ENCODE results near the gene RNF126. TPM values are rescaled to one million over a fixed set of nuclear protein-coding genes. Genes with fewer than 3 reads are reported as not detected.

Gene RNF126
- total and polyA plus RNA-seq, 2 experiments from 2014 or later, result 95.7 to 112 TPM

DNA sequence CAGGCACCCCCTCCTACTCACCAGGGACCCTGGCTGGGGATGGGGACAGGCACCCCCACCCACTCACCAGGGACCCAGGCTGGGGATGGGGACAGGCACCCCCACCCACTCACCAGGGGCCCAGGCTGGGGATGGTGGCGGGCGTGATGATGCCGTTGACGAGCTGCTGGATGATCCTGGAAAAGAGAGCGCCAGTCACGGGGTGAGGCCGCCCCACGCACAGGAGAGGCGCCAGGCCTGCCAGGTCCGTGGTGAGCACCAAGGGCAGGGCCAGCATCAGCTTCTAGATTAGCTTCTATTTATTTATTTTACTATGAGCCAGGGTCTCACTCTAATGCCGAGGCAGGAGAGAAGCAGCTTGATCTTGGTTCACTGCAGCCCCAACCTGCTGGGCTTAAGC is 12.9 kb downstream of the RNF126 start (continued):
- TF ChIP-seq, protein P1, sequence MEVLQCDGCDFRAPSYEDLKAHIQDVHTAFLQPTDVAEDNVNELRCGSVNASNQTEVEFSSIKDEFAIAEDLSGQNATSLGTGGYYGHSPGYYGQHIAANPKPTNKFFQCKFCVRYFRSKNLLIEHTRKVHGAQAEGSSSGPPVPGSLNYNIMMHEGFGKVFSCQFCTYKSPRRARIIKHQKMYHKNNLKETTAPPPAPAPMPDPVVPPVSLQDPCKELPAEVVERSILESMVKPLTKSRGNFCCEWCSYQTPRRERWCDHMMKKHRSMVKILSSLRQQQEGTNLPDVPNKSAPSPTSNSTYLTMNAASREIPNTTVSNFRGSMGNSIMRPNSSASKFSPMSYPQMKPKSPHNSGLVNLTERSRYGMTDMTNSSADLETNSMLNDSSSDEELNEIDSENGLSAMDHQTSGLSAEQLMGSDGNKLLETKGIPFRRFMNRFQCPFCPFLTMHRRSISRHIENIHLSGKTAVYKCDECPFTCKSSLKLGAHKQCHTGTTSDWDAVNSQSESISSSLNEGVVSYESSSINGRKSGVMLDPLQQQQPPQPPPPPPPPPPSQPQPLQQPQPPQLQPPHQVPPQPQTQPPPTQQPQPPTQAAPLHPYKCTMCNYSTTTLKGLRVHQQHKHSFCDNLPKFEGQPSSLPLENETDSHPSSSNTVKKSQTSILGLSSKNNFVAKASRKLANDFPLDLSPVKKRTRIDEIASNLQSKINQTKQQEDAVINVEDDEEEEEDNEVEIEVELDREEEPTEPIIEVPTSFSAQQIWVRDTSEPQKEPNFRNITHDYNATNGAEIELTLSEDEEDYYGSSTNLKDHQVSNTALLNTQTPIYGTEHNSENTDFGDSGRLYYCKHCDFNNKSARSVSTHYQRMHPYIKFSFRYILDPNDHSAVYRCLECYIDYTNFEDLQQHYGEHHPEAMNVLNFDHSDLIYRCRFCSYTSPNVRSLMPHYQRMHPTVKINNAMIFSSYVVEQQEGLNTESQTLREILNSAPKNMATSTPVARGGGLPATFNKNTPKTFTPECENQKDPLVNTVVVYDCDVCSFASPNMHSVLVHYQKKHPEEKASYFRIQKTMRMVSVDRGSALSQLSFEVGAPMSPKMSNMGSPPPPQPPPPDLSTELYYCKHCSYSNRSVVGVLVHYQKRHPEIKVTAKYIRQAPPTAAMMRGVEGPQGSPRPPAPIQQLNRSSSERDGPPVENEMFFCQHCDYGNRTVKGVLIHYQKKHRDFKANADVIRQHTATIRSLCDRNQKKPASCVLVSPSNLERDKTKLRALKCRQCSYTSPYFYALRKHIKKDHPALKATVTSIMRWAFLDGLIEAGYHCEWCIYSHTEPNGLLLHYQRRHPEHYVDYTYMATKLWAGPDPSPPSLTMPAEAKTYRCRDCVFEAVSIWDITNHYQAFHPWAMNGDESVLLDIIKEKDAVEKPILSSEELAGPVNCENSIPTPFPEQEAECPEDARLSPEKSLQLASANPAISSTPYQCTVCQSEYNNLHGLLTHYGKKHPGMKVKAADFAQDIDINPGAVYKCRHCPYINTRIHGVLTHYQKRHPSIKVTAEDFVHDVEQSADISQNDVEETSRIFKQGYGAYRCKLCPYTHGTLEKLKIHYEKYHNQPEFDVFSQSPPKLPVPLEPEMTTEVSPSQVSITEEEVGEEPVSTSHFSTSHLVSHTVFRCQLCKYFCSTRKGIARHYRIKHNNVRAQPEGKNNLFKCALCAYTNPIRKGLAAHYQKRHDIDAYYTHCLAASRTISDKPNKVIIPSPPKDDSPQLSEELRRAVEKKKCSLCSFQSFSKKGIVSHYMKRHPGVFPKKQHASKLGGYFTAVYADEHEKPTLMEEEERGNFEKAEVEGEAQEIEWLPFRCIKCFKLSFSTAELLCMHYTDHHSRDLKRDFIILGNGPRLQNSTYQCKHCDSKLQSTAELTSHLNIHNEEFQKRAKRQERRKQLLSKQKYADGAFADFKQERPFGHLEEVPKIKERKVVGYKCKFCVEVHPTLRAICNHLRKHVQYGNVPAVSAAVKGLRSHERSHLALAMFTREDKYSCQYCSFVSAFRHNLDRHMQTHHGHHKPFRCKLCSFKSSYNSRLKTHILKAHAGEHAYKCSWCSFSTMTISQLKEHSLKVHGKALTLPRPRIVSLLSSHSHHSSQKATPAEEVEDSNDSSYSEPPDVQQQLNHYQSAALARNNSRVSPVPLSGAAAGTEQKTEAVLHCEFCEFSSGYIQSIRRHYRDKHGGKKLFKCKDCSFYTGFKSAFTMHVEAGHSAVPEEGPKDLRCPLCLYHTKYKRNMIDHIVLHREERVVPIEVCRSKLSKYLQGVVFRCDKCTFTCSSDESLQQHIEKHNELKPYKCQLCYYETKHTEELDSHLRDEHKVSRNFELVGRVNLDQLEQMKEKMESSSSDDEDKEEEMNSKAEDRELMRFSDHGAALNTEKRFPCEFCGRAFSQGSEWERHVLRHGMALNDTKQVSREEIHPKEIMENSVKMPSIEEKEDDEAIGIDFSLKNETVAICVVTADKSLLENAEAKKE (CRISPR knock-in tag; IDR thresholded peaks at IDR 0.05), result no peak
- TF ChIP-seq CREB1 (CRISPR knock-in tag; IDR thresholded peaks at IDR 0.05; ENCODE audit: low read depth) (no peak), NANOG (IDR thresholded peaks at IDR 0.05; ENCODE audit: borderline replicate concordance) (no peak)

DNA sequence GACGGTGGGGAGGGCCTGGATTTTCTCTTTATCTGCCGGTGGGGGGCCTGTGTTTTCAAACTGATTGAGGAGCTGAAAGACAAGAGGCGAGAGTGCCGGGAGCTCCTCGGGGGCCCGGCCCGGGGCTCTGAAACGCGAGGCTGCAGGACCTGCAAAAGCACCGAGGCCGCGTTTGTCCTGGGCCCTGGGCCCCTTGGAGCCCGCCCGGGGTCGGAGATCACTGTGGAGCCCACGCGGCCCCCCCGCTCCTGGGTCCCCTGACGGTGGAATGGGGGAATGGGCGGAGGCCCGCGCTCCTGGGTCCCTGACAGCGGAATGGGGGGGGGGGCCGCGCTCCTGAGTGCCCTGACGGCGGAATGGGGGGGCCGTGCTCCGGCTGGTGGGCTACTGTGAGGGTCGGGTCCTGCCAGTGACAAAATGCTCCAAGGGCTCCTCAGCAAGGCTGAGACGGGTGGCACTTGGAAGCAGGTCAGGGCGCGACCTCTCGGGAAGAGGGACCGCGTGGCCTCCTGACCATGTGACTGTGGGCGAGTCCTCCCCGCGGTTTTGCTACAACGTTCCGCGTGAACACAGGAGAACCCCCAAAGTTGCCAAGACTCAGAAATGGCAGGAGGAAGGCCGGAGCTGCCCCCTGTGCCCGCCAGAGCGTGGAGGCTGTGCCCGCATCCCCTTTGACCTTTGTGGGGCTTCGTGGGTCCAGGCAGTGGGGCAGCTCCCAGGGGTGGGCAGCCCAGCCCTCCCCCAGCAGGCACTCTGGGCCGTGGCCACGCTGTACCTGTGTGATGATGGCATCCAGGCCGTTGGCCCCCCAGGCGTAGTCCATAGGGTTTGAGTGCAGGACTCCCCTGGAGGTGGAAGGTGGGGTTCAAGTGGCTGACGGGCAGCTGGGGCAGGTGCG is 13.9 kb downstream of the RNF126 start:
- Histone ChIP-seq H3K27me3 (ENCODE audit: insufficient read depth) (no peaks in the 10 kb centered on the region), H3K4me1 (ENCODE audit: insufficient read depth) (no peaks in the 10 kb centered on the region), H3K4me2 (no peak overlapping the region), H3K36me3 (ENCODE audit: insufficient read depth) (0 out of 2 replicates have a peak, but pooled peaks cover 5% of the 10 kb centered on the region), H2AFZ (no peak overlapping the region), H3K4me3 (no peak overlapping the region), H3K27ac (ENCODE audit: low read depth) (no peak overlapping the region), H4K20me1 (replicated peaks; ENCODE audit: insufficient read depth) (no peaks in the 10 kb centered on the region; the same call in none of the 2 replicates), H3K9me2 (ENCODE audit: insufficient read depth) (no peaks in the 10 kb centered on the region), H3F3A (replicated peaks; ENCODE audit: low read depth) (0 out of 2 replicates have a peak, but pooled peaks cover 3% of the 10 kb centered on the region), H3K79me2 (replicated peaks; ENCODE audit: insufficient read depth) (peaks cover 20% of the 10 kb centered on the region)
- TF ChIP-seq, protein P2, sequence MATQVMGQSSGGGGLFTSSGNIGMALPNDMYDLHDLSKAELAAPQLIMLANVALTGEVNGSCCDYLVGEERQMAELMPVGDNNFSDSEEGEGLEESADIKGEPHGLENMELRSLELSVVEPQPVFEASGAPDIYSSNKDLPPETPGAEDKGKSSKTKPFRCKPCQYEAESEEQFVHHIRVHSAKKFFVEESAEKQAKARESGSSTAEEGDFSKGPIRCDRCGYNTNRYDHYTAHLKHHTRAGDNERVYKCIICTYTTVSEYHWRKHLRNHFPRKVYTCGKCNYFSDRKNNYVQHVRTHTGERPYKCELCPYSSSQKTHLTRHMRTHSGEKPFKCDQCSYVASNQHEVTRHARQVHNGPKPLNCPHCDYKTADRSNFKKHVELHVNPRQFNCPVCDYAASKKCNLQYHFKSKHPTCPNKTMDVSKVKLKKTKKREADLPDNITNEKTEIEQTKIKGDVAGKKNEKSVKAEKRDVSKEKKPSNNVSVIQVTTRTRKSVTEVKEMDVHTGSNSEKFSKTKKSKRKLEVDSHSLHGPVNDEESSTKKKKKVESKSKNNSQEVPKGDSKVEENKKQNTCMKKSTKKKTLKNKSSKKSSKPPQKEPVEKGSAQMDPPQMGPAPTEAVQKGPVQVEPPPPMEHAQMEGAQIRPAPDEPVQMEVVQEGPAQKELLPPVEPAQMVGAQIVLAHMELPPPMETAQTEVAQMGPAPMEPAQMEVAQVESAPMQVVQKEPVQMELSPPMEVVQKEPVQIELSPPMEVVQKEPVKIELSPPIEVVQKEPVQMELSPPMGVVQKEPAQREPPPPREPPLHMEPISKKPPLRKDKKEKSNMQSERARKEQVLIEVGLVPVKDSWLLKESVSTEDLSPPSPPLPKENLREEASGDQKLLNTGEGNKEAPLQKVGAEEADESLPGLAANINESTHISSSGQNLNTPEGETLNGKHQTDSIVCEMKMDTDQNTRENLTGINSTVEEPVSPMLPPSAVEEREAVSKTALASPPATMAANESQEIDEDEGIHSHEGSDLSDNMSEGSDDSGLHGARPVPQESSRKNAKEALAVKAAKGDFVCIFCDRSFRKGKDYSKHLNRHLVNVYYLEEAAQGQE (IDR thresholded peaks at IDR 0.05; ENCODE audit: unreplicated experiment), result no peak
- TF ChIP-seq EZH2 (IDR thresholded peaks at IDR 0.05; ENCODE audit: low read depth, unreplicated experiment) (no peak), STAT1 (IDR thresholded peaks at IDR 0.05; ENCODE audit: unreplicated experiment) (no peak), NANOG (IDR thresholded peaks at IDR 0.05; ENCODE audit: borderline replicate concordance) (no peak), JUNB (IDR thresholded peaks at IDR 0.05; ENCODE audit: unreplicated experiment) (no peak), CREB1 (CRISPR knock-in tag; IDR thresholded peaks at IDR 0.05; ENCODE audit: low read depth) (no peak)
- TF ChIP-seq, protein P3, sequence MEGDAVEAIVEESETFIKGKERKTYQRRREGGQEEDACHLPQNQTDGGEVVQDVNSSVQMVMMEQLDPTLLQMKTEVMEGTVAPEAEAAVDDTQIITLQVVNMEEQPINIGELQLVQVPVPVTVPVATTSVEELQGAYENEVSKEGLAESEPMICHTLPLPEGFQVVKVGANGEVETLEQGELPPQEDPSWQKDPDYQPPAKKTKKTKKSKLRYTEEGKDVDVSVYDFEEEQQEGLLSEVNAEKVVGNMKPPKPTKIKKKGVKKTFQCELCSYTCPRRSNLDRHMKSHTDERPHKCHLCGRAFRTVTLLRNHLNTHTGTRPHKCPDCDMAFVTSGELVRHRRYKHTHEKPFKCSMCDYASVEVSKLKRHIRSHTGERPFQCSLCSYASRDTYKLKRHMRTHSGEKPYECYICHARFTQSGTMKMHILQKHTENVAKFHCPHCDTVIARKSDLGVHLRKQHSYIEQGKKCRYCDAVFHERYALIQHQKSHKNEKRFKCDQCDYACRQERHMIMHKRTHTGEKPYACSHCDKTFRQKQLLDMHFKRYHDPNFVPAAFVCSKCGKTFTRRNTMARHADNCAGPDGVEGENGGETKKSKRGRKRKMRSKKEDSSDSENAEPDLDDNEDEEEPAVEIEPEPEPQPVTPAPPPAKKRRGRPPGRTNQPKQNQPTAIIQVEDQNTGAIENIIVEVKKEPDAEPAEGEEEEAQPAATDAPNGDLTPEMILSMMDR (conservative IDR thresholded peaks at IDR 0.05; ENCODE audit: low read depth in 2 of 2), result no peak
- TF ChIP-seq, protein P4, sequence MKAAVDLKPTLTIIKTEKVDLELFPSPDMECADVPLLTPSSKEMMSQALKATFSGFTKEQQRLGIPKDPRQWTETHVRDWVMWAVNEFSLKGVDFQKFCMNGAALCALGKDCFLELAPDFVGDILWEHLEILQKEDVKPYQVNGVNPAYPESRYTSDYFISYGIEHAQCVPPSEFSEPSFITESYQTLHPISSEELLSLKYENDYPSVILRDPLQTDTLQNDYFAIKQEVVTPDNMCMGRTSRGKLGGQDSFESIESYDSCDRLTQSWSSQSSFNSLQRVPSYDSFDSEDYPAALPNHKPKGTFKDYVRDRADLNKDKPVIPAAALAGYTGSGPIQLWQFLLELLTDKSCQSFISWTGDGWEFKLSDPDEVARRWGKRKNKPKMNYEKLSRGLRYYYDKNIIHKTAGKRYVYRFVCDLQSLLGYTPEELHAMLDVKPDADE (IDR thresholded peaks at IDR 0.05), result no peak
- Mint-ChIP-seq H3K9me3 (no peaks in the 10 kb centered on the region), H3K27ac (no peak overlapping the region), H3K4me3 (no peak overlapping the region), H3K36me3 (ENCODE audit: low read depth) (peaks cover 27% of the 10 kb centered on the region), H3K27me3 (ENCODE audit: insufficient read depth, low read depth, poor library complexity) (peaks cover 5% of the 10 kb centered on the region), H3K4me1 (no peaks in the 10 kb centered on the region)
- DNase-seq (ENCODE audit: low spot score), result no peak
- ATAC-seq, result no peak
